GM18873 (cell line): Measurements from ENCODE around the gene APBB2.

Source experiments
- ATAC-seq: cut with Tn5 transposase; IDR thresholded peaks from one replicate; pipeline ENCODE4 v1.9.1; 2021; ENCODE audit warnings: mild to moderate bottlenecking, moderate library complexity, moderate number of reproducible peaks; ENCODE audit not compliant: unreplicated experiment, low FRiP score

The APBB2 gene

GRCh38 chr4:41142376-41143310 lies 71.7 kb downstream of the APBB2 start:
- no peak for ATAC-seq

DNA sequence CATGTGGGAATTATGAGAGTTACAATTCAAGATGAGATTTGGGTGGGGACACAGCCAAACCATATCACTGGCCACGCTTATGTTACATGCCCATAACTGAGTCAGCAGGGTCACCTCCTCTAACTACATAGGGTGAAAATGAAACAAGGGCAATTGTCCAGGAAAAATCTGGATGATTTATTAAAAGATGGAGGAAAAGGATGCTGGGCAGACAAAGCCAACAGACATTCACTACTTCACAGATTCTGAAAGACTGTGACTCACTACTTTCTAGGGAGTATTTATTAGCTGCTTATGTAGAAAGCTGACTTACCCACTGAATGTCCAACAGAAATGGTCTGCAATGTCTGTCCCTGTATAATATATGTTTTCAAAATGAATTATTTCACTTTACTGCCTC lies 72.4 kb downstream of the APBB2 start:
- no peak for ATAC-seq

DNA sequence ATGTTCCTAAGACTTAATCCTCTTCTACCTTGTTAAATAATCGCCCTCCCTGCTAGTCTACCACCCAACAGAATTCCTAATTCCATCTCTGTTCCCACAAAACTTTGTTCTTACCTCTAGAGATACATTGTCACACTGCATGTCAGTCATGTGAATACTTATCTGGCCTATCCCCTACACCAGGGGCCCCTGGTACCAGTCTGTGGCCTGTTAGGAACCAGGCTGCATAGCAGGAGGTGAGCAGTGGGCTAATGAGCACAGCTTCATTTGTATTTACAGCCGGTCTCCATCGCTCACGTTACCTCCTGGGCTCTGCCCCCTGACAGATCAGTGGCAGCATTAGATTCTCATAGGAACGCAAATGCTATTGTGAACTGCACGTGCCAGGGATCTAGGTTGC lies 73.9 kb downstream of the APBB2 start:
- no peak for ATAC-seq

DNA sequence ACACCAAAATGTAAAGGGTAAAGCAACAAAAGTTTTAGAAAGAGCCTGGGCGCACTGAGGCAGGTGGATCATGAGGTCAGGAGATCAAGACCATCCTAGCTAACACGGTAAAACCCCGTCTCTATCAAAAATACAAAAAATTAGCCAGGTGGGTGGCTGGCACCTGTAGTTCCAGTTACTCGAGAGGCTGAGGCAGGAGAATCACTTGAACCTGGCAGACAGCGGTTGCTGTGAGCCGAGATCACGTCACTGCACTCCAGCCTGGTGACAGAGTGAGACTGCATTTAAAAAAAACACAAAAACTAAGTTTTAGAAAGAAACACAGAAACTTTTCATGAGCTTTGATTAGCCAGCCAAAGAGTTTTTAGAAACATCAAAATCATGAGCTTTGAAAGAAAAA lies 76.5 kb downstream of the APBB2 start:
- ATAC-seq = no peak

DNA sequence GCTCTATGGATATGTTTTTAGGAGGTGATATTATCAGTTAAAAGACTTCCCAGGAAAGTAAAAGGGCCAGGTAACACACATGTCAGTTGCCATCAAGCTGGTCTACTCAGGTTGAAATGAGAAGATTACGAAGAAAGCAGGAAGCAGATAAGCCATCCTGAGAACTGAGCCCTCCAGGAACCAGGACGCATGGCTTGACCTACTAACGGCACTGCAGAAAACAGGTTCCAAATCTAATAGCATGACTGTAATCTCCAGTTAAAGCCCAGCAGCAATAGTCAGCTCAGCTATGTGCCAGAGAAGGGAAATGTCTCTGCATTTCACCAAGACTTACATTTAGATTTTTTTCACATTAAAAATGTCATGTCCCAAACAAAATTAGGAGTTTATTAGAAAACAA lies 77.9 kb downstream of the APBB2 start:
- no peak for ATAC-seq

- ATAC-seq = no peak
These were observed 78.5 kb downstream of the APBB2 start for GRCh38 chr4:41135801-41136200.

GRCh38 chr4:41134581-41134980 lies 79.8 kb downstream of the APBB2 start:
- ATAC-seq = no peak

DNA sequence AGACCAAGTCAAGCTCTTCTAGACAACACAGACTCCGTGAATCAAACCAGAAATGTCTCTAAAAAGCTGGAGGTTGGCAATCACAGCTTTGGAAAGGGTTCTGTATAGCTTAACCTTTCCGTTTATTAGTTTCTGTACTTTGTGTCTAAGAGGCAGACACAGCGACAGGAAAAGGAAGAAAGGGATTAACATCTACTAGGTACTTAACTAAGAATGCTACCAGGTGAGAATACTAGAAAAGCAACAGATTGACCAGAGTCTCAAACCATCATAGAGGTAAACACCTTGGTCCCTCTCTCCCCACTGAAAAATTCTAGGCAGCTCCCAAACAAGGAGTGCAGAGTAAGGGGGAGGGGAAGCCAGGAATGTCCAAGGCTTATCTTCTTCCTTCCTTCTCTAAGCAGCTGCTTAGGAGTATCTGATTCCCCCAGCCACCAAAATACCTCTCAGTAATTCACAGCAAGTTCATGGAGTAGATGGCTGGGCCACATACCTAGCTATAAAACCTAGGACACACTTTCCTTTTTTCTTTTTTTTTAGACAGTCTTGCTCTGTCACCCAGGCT lies 80.8 kb downstream of the APBB2 start:
- no peak for ATAC-seq

GRCh38 chr4:41132055-41132683 lies 82.2 kb downstream of the APBB2 start:
- ATAC-seq = no peak

DNA sequence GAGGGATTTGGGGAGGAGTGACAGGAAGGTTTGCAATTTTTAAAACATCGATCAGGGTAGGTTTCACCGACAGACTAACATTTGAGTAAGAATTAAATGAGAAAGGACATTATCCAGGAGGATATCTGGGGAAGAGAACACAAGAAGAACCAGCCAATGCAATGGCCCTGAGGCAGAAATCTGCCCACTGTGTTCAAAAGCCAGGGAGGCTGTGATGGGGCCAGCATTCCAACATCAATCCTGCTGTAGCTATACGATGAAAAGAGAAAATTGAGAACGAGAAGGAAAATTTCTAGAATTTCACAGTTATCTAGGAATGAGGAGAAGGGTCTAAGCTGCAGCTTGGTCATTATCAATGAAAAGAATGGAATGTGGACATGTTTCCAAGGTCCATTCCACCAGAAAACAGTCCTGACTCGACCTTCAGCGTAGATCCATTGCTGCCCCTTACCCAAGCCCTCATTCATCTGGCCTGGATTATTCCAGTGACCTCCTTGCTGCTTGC lies 84.4 kb downstream of the APBB2 start:
- no peak for ATAC-seq

DNA sequence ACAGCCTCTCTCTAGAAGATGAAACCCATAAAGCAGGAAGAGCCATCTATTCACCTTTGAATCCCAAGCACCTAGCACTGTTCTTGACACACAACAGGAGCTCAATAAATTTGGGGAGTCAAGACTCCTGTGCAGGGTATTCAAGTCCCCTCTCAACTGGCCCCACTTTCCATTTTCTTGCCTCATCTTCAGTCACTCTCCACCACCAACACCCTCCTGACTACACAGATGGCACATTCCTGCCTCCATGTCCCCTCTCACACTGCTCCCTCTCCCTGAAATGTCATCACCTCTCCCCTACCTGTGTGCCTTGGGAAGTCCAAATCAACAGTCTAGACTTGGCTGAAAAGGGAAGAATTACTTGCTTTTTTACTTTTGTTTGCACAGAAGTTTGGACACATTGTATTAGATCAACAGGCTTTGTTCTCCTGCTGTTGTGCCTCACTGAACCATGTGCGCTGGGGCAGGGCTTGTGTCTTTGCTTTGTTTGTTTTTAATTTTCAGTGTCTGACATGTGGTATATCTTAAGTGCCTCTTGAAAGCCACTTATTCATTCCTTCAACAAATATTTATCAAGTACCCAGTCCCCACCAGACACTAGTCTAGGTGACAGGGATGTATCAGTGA lies 85.1 kb downstream of the APBB2 start:
- no peak for ATAC-seq

GRCh38 chr4:41125558-41126311 lies 88.6 kb downstream of the APBB2 start:
- ATAC-seq = no peak

DNA sequence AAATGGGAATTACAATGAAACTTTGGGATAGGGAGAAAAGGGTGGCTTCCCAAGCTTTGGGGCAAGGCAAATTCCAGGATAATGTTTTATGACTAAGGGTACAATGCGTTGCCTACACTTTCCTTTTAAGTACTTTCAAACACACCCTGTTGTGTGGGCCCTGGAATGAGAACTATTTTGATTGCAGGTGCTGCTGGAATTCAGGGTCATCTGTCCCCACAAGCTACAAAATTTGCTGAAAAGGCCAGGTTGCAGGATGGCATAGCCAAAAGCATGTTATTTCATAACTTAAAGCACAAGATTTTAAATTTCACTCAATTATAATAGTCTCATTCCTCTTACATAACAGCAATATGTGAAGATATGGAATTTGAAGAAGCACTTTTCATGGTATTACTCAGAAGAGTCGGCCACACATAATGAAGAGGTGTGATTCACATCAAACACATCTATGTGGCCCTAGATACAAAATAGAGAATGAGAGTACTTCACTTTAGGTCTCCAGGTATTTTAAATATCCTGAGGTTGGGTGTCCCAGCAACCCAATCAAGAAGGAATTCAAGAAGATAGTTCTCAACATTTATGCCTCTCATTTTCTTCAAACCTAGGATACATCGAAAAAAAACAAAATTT lies 89.3 kb downstream of the APBB2 start:
- no peak for ATAC-seq

DNA sequence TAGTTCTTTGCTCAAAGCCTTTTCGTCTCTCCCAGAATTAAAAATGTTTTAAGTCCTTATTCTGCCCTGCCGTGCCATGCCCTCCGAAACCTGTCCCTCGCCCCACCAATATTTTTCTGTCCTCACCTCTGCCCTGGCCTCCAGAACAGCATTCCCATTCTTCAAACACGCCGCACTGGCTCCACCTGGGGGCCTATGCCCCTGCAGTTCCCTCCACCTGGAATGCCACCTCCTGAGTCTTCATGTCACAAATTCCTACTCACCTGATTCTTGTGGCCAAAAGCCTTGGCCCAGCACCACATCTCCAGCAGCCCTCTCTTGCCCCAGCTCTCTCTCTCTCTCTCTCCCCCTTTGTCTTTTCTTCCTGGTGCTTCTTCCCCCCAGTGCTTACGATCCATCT lies 91.6 kb downstream of the APBB2 start:
- ATAC-seq = no peak

- ATAC-seq = no peak
These were observed 92.0 kb downstream of the APBB2 start for GRCh38 chr4:41122309-41122708.

- no peak for ATAC-seq
These were observed 92.4 kb downstream of the APBB2 start for GRCh38 chr4:41121906-41122305.

DNA sequence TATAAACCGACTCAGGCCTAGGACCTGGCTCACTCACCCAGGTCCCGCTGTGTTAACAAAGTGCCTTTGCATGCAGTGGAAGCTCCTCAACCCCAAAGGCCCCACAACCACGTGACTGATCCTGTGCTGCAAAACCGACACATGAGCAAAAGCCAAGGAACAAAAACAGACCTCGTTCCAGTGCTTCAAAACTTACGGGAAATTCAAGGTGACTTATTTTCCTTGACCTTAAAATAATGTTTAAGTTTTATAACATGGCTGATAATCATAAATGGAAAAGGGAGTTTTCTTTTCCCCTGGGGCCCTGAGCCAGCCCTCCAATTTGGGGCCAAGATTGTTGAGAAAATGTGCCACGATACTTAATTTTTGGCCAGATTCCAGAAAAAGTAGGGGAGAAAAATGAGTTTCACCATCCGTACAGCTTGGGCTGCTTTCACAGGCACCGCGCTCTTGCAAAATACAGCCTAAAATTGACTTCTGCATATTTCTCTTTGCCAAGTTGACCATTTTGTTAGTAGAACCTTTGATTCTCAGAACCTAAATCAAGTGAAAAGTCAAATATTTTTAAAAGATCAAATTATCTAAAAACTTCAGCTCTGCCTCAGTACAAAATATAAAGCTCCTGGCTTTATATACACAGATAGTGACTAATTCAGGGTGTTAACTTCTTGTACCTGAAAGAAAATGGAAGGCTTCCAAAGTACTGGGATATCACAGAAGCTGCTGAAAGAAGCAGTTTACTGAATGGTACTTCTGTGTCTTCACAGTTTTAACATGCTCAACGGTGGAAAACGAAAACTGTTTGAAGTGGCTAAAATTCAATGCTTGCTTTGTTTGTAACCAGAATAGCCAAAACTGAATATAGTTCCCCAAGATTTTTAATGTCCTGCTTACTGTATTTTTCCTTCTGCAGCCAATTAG lies 93.8 kb downstream of the APBB2 start:
- ATAC-seq = no peak

- no peak for ATAC-seq
These were observed 94.5 kb downstream of the APBB2 start for GRCh38 chr4:41119867-41120295.

DNA sequence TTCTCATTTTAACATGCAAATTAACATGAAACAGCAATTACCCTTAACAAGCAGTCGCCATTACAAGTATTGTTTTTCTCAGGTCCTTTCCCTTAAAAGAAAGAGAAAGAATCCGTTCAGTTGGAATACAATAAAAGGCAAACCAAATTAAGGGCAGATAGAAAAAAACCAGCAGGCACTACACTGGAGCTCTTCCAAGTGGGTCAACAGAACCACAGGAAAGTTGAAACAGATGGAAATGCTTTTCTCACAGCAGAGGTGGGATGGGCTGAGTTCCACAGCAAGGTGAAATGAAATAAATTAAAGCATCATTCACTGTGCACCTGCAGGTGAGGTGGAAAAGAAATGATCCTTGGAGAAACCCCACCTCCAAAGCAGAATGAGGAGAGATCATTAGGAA lies 102.6 kb downstream of the APBB2 start:
- no peak for ATAC-seq
